Stimulated activated naive B cell treated with anti-CD40 and anti-IgM and Interleukin-4, amounts not matched to agents 10 μg/mL and 1 μg/mL and 100 μg/mL, for 72 hours (primary cell): ENCODE data around the gene B3GAT1.
"Not testable (repeated sequence)": the region's sequence is repeated elsewhere in the genome, so short reads cannot be mapped to it uniquely, and the experiment has no call there.

ENCODE experiments used
- ATAC-seq, 2 donors: fragments of 150-1000 bp; cut with Tn5 transposase; replicated peaks; 2 replicates each; pipeline ENCODE4 v1.10.0; 2021; ENCODE audit warnings: moderate library complexity in 1 of 2
- DNase-seq: peaks from one replicate; pipeline ENCODE4 v3.0.0; 2021
- H3K27ac Mint-ChIP-seq: one replicate; pipeline ENCODE4 v1.8.0; 2022; ENCODE audit warnings: mild to moderate bottlenecking, mixed read lengths
- H3K27me3 Mint-ChIP-seq, 2 donors: one replicate each; pipeline ENCODE4 v1.8.0; 2022; ENCODE audit warnings: mixed read lengths in 2 of 2
- H3K36me3 Mint-ChIP-seq, 2 donors: one replicate each; pipeline ENCODE4 v1.8.0; 2022; ENCODE audit warnings: mixed read lengths in 2 of 2, mild to moderate bottlenecking in 1 of 2
- H3K4me1 Mint-ChIP-seq, 2 donors: one replicate each; pipeline ENCODE4 v1.8.0; 2022; ENCODE audit warnings: mixed read lengths in 2 of 2, mild to moderate bottlenecking in 1 of 2
- H3K4me3 Mint-ChIP-seq, 2 donors: one replicate each; pipeline ENCODE4 v1.8.0; 2022; ENCODE audit warnings: mild to moderate bottlenecking in 2 of 2, mixed read lengths in 2 of 2, moderate library complexity in 1 of 2
- H3K9me3 Mint-ChIP-seq, 2 donors: one replicate each; pipeline ENCODE4 v1.8.0; 2022; ENCODE audit warnings: mixed read lengths in 2 of 2, mild to moderate bottlenecking in 1 of 2

Gene B3GAT1, protein sequence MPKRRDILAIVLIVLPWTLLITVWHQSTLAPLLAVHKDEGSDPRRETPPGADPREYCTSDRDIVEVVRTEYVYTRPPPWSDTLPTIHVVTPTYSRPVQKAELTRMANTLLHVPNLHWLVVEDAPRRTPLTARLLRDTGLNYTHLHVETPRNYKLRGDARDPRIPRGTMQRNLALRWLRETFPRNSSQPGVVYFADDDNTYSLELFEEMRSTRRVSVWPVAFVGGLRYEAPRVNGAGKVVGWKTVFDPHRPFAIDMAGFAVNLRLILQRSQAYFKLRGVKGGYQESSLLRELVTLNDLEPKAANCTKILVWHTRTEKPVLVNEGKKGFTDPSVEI

DNA sequence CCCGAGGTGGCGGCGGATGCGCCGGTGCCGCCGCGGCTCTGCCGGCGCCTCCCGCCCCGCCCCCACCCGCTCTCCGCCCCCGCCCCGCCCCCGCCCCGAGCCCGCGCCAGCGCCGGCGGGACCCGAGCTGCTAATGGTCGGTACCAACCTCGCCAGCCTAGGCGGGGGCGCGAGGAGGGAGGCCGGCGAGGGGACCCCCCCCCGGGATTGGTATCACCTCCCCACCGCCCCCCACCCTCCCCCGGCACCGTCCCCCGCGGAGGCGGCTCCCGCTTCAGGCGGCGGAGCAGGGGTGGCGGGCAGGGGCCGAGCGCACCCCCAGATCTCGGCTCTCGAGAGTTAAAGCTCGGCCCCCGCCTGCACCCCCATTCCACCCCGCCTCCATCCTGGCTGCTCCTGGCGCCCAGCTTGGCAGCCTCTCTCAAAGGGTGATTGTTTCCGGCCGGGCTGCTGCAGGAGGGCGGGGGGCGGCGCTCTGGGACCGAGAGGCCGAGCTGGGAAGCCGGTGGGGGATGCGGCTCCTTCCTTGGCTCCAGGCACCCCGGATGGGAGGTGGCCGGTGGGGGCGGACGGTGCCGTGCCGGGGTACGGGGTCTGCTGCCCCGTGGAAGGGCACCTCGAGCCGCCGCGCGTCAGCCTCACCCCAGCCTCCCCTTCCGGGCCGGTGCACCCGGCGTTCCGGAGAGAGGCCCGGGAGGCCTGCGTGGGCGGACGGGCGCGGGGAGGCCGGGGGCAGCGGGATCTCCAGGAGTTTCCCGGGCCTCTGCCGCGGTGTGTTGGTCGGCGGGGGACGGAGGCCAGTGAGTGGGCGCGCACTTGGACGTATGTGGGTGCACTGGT, at the start of gene B3GAT1:
TSS of gene B3GAT1 (minus strand) at position 40 of the 840 bp plus-strand sequence. CDS start 24,583 bp downstream, outside the sequence.
- Mint-ChIP-seq H3K36me3 (no peaks in the 10 kb centered on the region), H3K4me1 (peaks cover 21 to 22% of the 10 kb centered on the region in 2 donors), H3K9me3 (no peaks in the 10 kb centered on the region), H3K27ac (no peak within 1 kb of the TSS), H3K27me3 (peaks cover 60 to 69% of the 10 kb centered on the region in 2 donors), H3K4me3 (peak within 1 kb of the TSS; percentile 29 to 50)
- DNase-seq, result no peak
- no peak for ATAC-seq

DNA sequence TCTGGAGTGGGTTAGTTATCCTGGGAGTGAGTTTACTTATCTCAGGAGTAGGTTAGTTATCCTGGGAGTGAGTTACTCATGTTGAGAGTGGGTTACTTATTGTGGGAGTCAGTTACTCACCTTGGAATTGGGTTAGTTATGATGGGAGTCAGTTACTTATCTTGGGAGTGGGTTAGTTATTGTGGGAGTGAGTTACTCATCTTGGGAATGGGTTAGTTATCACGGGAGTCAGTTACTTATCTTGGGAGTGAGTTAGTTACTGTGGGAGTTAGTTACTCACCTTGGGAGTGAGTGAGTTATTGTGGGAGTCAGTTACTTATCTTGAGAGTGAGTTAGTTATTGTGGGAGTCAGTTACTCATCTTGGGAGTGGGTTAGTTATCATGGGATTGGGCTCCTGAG, 49.6 kb upstream of the B3GAT1 start:
- no peaks in the 10 kb centered on the region for H3K36me3 Mint-ChIP-seq
- H3K27ac Mint-ChIP-seq, result no peak overlapping the region
- H3K9me3 Mint-ChIP-seq, result peaks cover 5 to 7% of the 10 kb centered on the region in 2 donors
- no peak for DNase-seq
- H3K4me3 Mint-ChIP-seq, result no peak overlapping the region
- H3K4me1 Mint-ChIP-seq, result no peaks in the 10 kb centered on the region
- H3K27me3 Mint-ChIP-seq, result peaks cover 7 to 24% of the 10 kb centered on the region in 2 donors
- ATAC-seq, result no peak

DNA sequence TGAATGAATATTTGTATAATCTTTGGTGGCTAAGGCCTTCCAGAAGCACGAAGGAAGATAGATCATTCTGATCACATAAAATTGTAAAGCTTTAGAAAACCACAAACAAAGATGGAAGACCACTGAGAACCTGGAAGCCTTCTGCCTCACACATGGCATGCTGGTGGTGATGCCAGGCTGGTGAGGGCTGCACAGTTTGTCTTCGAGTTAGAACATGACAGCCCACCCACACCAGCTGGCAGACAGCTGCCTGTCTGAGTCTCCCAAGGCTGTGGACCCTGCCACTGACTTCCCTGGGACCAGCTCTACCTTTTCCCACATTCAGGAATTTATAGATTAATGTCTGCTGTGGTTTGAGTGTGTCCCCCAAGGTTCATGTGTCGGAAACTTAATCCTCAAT, 48.8 kb upstream of the B3GAT1 start:
- H3K27me3 Mint-ChIP-seq, result peaks cover 7 to 19% of the 10 kb centered on the region in 2 donors

DNA sequence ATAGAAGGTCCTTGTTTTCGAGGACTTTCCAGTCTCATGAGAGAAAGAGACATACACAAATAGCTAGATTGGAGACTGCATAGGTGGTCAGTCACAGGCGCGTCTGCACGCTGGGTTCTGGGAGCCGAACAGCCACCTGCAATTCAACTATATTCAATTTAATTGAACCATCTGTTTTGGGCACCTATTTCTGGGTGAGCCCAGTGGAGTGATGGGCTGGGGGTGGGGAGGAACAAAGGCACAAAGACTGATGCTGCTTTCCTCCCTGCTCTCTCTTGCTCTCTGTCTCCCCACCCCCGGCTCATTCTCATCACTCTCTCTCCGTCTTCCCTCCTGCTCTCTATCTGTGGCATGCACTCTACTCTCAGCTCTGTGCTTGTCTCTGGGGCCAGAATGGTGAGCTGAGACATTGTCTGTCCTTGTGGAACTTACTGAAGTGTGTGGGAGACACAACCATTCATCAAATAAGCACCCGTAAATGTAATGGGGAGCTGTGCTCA, 48.1 kb upstream of the B3GAT1 start:
- peaks cover 8 to 9% of the 10 kb centered on the region in 2 donors for H3K9me3 Mint-ChIP-seq
- no peak overlapping the region for H3K27ac Mint-ChIP-seq
- H3K36me3 Mint-ChIP-seq, result no peaks in the 10 kb centered on the region
- H3K4me1 Mint-ChIP-seq, result no peaks in the 10 kb centered on the region
- no peak for DNase-seq
- no peak for ATAC-seq
- peaks cover 7 to 11% of the 10 kb centered on the region in 2 donors for H3K27me3 Mint-ChIP-seq
- H3K4me3 Mint-ChIP-seq, result no peak overlapping the region

More for the DNA sequence above, 48.8 kb upstream of the B3GAT1 start:
- DNase-seq (no peak), ATAC-seq (no peak)
- no peaks in the 10 kb centered on the region for H3K36me3 Mint-ChIP-seq
- peaks cover 8 to 9% of the 10 kb centered on the region in 2 donors for H3K9me3 Mint-ChIP-seq
- H3K4me3 Mint-ChIP-seq, result no peak overlapping the region
- H3K27ac Mint-ChIP-seq, result no peak overlapping the region
- no peaks in the 10 kb centered on the region for H3K4me1 Mint-ChIP-seq

DNA sequence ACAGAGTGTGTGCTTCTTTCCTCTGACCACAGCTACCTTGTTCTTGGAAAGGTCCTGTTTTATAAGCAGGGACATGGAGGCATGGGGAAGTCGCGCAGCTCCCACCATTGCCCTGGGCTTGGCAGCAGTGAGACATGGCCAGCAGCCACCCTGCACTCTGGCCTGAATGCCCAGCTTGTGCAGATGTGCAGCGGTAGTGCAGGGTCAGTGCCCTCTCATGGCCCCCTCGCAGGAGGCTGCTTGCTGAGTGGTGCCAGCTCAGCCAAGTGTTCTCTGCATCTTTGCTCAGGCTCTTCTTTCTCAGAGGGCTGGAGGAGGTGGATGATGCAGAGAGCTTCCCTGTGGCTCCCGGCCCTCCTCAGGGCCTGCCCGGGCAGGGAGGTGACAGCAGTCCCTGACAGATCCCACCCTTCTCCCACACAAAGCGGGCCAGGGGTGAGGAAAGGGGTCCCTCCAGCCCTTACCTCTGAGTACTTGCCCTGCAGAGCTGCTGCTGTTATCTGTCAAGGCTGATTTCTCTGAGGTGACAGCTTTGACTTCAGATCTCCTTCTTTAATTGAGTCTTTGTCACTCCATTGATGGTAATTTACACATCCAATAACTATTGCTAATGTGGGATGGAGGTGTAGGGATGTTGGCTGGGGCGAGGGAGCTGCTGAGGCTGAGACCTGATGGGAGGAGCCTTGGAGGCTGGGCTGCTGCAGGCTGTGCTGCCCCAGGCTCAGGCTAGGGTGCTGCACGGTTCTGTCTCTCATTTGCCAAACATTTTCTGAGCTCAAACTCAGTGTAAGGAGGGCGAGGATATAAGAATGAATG, 47.4 kb upstream of the B3GAT1 start:
- Mint-ChIP-seq H3K9me3 (peaks cover 8 to 9% of the 10 kb centered on the region in 2 donors), H3K27ac (no peak overlapping the region), H3K4me3 (no peak overlapping the region), H3K27me3 (peaks cover 6 to 7% of the 10 kb centered on the region in 2 donors), H3K36me3 (no peaks in the 10 kb centered on the region), H3K4me1 (no peaks in the 10 kb centered on the region)
- DNase-seq (no peak), ATAC-seq (no peak)

DNA sequence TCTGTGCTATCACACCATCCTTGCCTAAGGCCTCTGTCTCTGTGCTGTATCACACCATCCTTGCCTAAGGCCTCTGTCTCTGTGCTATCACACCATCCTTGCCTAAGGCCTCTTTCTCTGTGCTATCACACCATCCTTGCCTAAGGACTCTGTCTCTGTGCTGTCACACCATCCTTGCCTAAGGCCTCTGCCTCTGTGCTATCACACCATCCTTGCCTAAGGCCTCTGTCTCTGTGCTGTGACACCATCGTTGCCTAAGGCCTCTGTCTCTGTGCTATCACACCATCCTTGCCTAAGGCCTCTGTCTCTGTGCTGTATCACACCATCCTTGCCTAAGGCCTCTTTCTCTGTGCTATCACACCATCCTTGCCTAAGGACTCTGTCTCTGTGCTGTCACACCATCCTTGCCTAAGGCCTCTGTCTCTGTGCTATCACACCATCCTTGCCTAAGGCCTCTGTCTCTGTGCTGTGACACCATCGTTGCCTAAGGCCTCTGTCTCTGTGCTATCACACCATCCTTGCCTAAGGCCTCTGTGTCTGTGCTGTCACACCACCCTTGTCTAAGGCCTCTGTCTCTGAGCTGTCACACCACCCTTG, 45.5 kb upstream of the B3GAT1 start:
- H3K27me3 Mint-ChIP-seq, H3K9me3 Mint-ChIP-seq, H3K4me1 Mint-ChIP-seq, H3K4me3 Mint-ChIP-seq, H3K36me3 Mint-ChIP-seq, ATAC-seq, H3K27ac Mint-ChIP-seq, DNase-seq: not testable (repeated sequence)

DNA sequence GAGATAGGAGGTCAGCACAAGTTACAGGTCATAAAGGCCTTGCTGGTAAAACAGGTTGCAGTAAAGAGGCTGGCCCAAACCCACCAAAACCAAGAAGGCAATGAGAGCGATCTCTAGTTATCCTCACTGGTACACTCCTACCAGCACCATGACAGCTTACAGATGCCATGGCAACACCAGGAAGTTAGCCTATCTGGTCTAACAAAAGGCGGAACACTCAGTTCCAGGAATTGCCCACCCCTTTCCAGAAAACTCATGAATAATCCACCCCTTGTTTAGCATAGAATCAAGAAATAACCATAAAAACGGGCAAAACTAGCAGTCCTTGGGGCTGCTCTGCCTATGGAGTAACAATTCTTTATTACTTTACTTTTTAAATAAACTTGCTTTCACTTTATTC, 43.5 kb upstream of the B3GAT1 start:
- no peak for ATAC-seq
- peaks cover 8 to 9% of the 10 kb centered on the region in 2 donors for H3K9me3 Mint-ChIP-seq
- H3K4me3 Mint-ChIP-seq, result no peak overlapping the region
- H3K27ac Mint-ChIP-seq, result no peak overlapping the region
- H3K36me3 Mint-ChIP-seq, result no peaks in the 10 kb centered on the region
- DNase-seq, result no peak
- no peaks in the 10 kb centered on the region for H3K27me3 Mint-ChIP-seq
- H3K4me1 Mint-ChIP-seq, result no peaks in the 10 kb centered on the region

DNA sequence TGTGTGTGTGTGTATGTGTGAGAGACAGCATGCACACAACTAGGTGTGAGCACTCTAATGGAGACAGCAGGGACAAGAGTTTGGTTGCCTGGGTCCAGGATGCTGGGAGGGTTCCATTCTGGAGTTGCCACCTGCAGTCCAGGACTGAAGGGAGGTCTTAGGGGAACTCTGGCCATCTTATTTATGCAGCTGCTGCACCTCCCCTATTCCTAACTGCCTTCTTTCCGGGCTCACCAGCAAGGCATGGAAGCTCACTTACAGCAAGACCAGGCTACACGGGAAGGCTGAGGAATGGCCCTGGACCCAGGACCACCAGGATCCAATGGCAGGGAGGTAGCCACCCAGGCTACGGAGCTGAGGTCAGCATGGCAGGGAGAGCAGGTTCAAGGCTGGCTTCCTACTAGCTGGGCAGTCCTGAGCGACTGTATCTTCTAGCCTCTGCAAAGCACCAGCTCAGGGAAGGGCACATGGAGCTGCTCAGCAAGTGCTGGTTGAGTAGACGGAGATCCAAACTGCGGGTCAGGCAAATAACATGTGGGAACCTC, 42.2 kb upstream of the B3GAT1 start:
- no peak for DNase-seq
- Mint-ChIP-seq H3K4me3 (no peak overlapping the region), H3K27me3 (no peaks in the 10 kb centered on the region), H3K9me3 (peaks cover 8 to 9% of the 10 kb centered on the region in 2 donors), H3K27ac (no peak overlapping the region), H3K4me1 (no peaks in the 10 kb centered on the region), H3K36me3 (no peaks in the 10 kb centered on the region)
- no peak for ATAC-seq

DNA sequence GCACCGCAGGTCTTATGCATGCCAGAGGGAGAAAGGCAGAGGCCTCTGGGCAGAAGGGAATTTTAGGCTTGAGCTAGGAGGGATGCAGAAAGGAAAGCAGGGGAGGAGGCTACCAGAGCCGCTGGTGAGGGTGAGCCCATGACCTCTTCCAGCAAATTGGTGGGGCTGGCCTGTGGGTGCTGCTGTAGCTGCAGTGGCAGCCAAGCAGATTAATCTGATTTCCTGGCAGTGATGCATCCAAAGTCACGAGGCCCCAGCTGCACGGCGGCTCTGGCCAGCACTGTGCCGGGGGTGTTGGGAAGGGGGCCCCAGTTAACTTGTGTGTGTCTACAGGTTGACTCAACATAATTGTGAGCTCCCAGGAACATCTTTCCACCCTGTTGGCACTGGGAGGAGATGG, 41.4 kb upstream of the B3GAT1 start:
- H3K9me3 Mint-ChIP-seq, result peaks cover 4 to 8% of the 10 kb centered on the region in 2 donors
- H3K27me3 Mint-ChIP-seq, result no peaks in the 10 kb centered on the region
- H3K36me3 Mint-ChIP-seq, result no peaks in the 10 kb centered on the region
- ATAC-seq (no peak), DNase-seq (no peak)
- H3K4me3 Mint-ChIP-seq, result no peak overlapping the region
- no peaks in the 10 kb centered on the region for H3K4me1 Mint-ChIP-seq
- no peak overlapping the region for H3K27ac Mint-ChIP-seq

DNA sequence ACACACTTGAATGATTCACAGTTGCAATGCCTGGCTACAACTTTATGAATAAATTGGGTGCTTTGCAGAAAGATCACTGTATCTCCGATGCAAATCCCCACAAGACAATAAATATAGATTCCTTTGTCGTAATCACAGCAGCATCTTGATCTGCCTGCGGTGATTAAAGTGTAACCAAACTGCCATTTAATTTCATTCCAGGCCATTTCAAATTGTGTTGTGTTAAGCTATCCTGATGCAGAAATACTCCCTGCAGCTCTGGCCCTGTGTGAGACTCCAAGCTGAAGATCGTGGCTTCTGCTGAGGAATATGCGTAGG, 40.8 kb upstream of the B3GAT1 start:
- Mint-ChIP-seq H3K36me3 (no peaks in the 10 kb centered on the region), H3K4me3 (no peak overlapping the region), H3K9me3 (peaks cover 4 to 5% of the 10 kb centered on the region in 2 donors), H3K27me3 (no peaks in the 10 kb centered on the region), H3K4me1 (no peaks in the 10 kb centered on the region), H3K27ac (no peak overlapping the region)
- no peak for ATAC-seq
- DNase-seq, result no peak

DNA sequence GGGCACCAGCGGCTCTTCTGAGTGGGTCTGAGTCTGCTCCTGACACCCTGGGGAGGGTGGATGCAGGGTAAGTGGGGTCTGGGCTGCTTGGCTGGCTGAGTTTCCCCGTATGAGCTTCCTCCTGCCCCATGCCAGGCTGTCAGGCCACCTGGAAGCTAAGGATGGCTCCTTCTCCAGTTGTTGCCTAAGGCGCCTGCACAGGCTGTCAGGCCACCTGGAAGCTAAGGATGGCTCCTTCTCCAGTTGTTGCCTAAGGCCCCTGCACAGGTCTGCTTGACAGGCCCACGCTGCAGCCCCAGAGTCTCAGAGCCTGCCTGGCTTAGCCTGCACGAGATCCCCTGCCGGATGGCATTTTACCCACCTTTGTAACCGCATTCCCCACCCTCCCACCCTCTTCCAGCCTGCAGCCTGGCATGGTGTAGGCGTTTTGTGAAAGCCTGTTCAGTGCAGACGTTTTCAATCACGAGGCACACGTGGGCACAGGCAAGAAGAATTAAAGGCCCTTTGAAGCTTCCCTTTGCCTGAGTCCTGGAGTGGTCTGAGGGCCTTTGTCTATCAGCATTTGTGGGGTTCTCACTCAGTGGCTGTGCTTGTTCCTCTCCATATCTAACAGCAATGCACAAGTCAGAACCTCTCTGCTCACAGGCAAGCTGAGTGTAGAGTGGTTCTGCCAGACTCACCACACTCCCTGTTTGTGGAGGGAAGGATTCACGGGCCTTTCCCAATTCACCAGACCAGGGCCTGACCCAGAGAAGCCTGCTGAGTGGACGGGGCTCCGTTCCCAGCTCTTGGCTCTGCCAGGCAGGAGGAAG, 40.2 kb upstream of the B3GAT1 start:
- H3K27ac Mint-ChIP-seq, result no peak overlapping the region
- ATAC-seq (no peak), DNase-seq (no peak)
- H3K27me3 Mint-ChIP-seq, result no peaks in the 10 kb centered on the region
- H3K9me3 Mint-ChIP-seq, result peaks cover 4% of the 10 kb centered on the region in 2 donors
- no peaks in the 10 kb centered on the region for H3K36me3 Mint-ChIP-seq
- H3K4me1 Mint-ChIP-seq, result no peaks in the 10 kb centered on the region
- H3K4me3 Mint-ChIP-seq, result no peak overlapping the region

DNA sequence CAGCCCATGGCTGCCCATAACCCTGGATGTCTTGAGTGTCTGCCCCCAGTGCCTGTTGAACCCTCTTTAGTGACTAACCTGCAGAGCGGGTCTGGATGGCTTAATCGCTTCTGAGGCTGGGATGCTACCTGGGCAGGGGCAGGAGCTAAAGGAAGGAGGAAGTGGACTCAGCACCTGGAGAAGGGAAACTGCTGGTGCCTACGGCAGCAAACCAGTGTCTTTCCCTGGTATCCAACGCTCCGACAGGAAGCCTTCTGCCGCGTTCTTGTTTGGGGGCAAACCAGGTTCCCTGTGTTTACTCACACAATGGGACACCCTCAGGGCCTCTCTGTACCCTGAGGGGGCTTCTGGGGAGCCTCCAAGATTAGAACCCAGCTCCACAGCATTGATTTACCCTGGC, 38.1 kb upstream of the B3GAT1 start:
- Mint-ChIP-seq H3K4me3 (no peak overlapping the region), H3K9me3 (no peaks in the 10 kb centered on the region), H3K36me3 (no peaks in the 10 kb centered on the region), H3K27ac (no peak overlapping the region), H3K4me1 (no peaks in the 10 kb centered on the region), H3K27me3 (no peaks in the 10 kb centered on the region)
- no peak for DNase-seq
- no peak for ATAC-seq

DNA sequence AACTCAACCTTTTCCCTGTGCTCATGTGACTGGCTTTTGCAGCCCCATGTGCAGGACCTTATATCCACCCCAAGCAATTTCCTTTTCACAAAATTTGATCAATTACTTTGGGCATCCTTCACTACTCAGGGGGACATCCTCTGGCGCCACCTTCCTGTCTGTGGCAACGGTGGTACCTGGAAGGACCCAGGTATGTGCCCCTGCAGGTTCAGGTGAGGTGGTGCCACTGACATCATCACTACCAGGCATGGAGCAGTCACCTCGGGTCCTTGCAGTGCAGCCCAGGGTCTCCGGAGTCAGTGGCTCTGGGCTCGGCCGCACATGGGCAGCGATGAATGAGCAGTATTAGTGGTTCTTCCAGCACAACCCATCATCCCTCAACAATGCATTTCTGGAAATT, 37.7 kb upstream of the B3GAT1 start:
- ATAC-seq, result no peak
- no peak overlapping the region for H3K4me3 Mint-ChIP-seq
- H3K36me3 Mint-ChIP-seq, result no peaks in the 10 kb centered on the region
- no peaks in the 10 kb centered on the region for H3K4me1 Mint-ChIP-seq
- no peak for DNase-seq
- H3K27me3 Mint-ChIP-seq, result no peaks in the 10 kb centered on the region
- H3K27ac Mint-ChIP-seq, result no peak overlapping the region
- H3K9me3 Mint-ChIP-seq, result peaks cover 0 to under 1% of the 10 kb centered on the region in 2 donors
